Occipital lobe (tissue), 2 donors: ENCODE results near the gene CBFB. TPM values are rescaled to one million over a fixed set of nuclear protein-coding genes. Genes with fewer than 3 reads are reported as not detected.
A peak's percentile ranks its signal among the peaks of the same experiment; 100 is the strongest.

Source experiments
- DNase-seq: peaks from one replicate; lab custom pipeline; 2025; lab: John Stamatoyannopoulos, UW
- total RNA-seq: library from RNA; depleted of rRNA; stranded (reverse); fragments of >200 nt; gene quantifications from one replicate; pipeline ENCODE4 v1.2.3, GENCODE V29; 2014

Gene CBFB
- total RNA-seq, 1 donor from 2014 or later = 65.4 TPM

DNA sequence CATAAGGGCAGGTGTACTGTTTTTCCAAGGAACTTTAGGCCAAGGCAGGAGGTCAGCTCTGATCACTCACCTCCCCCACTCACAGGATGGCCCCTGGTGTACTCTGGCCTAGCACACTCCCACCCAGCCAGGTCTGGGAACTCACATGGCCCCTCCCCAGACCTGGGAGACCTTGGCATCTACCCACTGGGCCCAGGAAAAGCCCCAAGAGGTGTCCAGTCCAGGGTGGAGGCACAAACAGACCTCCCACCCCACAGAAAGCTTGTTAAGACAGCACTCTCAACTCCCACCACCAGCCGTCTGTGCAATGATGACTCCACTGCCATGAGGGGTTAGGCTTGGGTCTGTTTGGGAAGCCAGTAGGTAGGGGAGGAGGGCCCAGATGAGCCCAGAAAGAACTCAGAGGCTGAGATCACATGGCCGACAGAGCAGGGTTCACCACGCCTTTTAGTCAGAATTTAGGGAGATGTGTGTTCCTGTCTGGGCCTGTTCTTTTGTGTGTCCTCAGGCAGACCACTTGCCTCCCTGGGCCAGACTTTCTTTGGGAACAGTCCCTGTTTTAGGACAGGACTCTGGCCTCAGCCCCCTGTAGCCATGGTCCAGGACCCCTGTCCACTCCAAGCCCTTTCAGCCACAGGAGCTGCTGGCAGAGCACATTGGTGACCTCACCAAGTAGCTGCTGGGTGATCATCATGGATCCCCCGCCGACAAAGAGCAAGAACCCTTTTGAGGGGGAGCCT lies 12.1 kb upstream of the CBFB start:
- no peak for DNase-seq

DNA sequence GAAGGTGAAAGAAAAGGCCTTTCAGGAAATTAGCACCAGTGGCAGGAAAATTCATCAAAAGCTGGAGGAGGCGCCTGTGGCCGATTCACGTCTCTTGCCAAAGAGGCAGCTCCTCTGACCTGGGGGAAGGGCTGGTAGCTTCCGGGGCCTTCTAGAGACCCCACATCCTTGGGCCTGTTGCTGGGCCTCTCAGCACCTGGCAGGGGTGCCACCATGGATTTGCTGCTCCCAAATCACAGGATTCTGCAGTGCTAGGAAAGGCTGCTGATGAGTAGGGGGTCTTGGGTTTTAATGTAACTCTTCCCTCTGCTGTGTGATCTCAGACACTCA lies 11.6 kb upstream of the CBFB start:
- no peak for DNase-seq

DNA sequence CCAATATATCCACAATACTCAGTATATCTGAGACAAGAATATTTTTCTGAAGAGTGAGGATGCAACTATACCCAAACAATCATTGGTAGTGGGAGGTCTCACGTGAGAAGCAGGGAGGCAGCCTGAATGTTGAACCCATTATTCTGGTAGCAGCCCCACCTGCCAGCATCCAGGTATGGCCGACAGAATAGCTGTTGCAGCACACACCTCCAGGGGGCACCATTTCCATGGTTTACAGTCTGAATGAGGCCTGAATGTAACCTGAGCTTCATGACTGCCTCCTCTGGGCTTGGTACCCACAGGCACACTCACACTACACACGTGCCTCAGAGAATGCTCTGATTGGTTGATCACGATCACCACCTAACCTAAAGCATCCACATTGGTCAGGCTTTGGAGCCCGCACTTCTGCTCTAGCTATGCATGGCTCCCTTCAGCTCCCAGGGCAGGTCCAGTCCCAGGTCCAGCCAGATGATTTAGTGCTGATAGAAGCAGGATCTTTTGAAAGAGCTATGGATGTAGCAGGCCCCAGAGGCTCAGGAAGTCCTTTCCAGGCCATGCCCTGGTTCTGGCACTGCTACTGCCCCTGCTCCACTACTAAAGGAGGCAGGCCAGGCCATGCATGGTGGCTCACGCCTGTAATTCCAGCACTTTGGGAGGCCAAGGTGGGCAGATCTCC lies 11.0 kb upstream of the CBFB start:
- peak; percentile 25 for DNase-seq

DNA sequence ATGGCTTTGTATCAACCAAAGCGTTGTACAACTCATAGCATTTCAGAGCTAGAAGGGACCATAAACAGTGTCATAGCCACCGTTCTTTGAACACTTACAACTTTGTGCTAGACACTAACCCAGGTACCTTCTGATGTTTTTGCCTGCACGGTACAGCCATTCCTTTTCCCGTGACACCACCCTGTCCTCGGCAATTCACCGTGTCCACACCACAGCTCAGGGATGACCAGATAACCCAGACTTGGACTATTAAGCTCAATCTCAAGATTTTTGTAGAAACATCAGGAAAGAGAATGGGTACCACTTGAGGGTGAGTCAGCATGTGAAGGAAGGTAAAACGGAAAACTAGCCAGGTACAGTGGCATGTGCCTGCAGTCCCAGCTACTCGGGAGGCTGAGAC lies 9.8 kb upstream of the CBFB start:
- DNase-seq = no peak

DNA sequence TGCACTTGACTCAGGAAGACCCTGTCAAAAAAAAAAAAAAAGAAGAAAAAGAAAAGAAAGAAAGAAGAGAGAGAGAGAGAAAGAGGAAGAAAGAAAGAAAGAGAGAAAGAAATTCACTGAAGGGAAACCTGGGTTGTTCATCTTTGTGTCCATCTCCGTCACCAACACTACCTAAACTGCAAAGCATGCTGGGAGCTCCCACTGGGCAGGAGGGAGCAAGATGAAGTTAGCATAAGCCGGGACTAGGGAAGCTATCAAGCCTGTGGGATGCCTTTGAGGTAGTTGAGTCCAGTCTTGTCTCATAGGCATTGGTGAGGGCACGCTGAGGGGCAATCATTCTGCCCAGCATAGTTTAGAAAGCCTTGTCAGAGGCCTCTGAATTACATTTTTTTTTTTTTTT lies 7.6 kb upstream of the CBFB start:
- DNase-seq = no peak

DNA sequence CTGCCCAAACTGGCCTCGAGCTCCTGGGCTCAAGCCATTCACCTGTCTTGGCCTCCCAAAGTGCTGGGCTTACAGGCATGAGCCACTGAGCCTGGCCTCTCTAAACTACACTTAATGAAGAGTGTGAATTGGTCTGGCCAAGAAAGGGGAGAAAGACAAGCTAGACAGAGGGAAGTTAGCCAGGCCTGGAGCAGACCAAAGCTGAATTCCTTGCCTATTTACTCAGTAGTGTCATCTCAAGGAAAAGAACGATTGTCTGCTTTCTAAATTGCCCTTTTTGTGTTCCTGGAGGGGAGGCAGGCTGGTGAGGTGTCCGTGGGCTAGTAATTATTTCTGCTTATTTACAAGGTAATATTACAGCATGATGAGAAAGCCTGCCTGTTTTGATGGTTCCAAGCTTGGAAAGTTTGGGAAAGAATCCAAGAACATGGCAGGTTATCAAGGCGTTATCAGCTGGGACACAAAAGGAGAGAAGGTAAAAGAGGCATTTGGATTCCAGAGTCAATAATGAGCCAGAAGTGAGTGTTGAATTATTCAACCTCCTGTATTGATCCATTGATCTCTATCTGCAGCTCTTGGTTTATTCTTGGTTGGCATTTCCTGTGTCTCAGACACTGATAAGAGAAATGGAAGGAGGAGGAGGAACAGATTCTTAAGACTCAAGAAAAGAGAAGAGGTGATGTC lies 6.3 kb upstream of the CBFB start:
- no peak for DNase-seq

DNA sequence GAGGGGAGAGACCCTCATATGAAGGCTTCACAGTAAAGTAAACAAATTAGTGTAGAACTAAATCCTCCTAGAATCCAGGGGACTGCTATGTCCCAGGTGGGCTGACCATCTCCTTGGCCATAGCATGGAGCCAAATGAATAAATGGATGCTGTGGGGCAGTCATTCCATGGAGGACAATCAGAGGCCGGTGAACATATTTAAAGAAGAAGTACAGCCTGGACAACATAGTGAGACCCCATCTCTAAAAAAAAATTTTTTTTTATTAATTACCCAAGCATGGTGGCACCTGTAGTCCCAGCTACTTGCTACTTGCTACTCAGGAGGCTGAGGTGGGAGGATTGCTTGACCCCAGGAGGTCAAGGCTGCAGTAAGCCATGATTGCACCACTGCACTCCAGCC lies 5.3 kb upstream of the CBFB start:
- DNase-seq = no peak

DNA sequence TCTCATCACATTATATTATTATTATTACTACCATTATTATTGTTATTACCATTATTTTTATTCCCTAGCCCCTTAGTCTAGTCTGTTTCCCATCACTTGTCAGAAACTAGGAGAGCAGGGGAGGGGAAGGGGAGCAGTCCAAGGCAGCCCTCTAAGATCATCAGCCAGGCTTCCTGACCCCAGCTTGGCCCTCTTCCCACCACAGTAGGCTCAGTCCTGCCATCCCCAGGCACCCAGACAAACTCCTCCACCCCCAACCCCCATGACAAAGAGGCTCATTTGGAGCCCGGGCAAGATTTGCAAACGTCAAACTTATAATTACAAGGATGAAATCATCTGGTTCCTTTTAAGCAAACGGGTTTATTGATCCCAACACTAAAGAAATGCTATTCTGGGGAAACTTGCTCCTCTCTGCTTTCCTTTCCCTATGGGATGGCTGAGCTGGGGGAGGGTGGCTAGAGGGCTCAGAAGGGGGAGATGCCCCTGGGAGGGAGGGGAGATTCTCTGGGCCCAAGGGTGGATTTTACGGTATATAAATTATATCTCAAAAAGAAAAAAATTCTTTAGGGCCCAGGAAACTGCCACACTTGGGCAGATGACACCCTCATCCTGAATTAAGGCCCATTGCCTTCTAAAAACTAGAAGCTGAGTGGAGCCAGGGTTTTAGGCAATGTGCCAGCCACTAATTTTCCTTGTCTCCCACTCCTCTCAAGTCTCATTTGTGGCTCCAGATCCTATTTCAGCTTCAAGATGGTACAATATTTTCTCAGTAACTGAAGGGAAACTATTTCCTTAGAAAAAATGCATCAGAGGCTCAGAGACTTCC lies 4.4 kb upstream of the CBFB start:
- DNase-seq = no peak

DNA sequence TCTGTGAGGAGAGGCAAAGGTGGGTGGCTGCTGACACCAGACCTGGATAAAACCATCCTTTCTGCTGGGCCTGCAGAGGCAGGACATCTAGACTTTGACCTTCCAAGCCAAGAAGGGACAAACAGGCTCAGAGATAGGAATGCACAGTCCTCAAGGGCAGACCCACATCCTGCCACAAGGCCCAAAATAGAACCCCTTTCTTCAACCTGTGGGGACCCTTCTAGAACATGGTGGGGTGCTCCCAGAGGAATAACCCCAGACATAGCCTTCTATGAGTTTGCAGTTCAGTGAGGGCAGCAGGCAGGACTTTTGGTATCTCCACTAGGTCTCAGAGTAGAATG lies 3.8 kb upstream of the CBFB start:
- no peak for DNase-seq

DNA sequence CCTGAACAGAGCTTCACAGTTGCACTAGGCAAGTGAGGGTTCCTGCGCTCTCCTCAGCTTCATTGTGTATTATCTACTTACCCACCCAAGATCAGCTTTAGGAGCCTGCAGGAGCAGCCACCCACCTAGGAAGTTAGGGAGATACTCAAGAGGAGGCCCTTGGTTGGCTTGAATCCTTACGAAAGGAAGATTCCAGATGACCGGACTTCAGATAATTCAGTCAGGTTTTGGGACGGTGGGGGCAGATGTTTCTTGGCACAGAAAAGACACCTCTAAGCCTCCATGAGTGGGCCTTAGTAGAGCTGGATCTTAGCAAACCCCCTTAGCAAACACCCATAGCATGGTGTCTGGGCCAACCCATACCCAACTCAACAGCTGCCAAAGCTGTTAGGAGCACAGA lies 2.4 kb upstream of the CBFB start:
- no peak for DNase-seq

DNA sequence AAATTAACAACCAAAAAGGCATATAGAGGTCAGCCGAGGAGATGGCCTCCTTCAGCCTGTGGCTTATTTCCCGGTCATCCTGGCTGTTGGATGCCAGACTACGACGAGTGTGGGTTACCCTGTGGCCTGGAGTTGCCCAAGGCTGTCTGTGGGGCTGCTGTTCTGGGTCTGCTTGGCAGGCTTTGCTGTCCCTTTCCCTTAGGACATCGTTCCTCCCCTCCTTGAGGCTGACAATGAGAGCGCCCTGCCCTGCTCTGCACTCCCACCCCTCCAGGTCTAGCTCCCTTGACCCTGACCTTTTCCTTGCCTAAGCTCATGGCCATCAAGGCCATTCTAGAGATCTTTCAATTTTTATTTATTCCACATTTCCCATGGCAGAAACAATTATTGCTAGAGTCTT lies 1.9 kb upstream of the CBFB start:
- DNase-seq = no peak

DNA sequence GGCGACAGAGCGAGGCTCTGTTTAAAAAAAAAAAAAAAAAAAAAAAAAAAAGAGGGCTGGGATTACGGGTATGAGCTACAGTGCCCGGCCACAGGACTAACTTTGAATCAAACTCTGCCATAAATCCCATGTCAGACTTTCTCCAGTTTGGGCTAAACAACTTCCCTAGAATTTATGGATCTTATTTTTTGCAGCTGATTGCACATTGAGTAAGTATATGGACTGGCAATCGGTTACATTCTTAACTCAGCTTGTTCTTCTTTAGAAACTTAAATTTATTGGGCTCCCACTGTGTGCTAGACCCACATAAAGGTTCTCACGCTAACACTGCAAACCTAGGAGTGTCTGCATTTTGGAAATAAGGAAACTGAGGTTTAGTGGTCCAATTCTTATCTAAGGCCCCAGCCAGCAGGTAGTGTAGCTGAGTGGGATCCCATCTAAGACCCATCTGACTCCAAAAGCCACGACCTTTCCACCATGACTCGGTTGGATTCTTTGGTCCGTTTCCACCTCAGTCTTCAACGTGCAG lies 718 bp upstream of the CBFB start:
- no peak for DNase-seq

DNA sequence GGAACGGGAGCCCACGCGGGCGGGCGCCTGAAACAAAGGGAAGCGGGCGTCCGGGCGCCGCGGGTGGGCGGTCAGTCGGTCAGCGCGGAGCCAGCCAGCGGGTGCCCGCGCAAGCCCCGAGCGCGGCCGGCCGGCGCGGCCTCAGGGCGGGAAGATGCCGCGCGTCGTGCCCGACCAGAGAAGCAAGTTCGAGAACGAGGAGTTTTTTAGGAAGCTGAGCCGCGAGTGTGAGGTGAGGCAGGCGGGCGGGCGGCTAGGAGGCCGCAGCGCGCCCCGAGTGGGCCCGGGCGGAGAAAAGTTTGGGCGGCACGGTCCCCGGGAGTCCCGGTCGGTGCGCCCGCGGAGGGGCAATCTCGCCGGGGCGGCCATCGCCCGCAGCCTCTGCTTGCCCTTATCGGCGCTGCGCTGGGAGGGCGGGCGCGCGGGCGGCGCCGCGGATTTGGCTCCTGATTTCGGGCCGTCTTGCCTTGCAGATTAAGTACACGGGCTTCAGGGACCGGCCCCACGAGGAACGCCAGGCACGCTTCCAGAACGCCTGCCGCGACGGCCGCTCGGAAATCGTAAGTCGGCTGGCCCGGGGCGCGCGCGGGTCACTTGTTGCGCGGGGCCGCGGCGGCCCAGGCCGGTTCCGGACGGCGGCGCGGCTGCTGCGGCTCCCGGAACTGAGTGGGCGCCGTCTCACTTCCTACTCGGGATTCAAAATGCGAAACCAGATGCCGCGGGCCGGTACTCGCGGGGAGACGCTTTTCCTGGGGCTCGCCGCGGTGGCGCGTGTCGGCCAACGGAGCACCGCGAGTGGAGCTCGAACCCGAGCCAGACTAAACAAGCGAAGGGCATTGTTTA lies 526 bp downstream of the CBFB start:
- peak; percentile 22 for DNase-seq

DNA sequence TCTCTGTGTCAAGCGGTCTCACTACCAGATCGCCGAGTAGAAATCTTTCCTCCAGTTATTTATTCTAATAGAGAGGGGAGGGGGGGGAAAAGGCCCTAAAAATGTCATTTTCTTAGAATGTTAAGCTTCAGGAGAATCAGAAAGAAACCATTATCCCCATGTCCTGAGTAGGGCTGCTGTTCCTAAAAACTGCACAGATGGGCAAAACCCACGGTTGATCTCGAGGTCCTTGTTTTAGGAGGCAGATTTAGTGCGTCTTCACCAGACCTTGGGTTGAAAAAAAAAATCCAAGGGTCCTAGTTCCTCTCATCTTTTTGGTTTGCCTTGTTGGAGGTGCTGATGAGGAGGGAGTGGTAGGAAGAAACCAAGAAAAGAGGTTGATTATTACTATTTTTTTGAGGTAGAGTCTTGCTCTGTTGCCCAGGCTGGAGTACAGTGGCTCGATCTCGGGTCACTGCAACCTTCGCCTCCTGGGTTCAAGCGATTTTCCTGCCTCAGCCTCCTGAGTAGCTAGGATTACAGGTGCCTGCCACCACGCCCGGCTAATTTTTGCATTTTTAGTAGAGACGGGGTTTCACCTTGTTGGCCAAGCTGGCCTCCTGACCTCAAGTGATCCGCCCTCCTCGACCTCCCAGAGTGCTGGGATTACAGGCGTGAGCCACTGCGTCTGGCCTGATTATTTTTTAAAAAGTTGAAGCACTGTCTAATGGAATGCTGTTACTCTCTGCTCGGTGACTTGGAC lies 1.4 kb downstream of the CBFB start:
- no peak for DNase-seq

DNA sequence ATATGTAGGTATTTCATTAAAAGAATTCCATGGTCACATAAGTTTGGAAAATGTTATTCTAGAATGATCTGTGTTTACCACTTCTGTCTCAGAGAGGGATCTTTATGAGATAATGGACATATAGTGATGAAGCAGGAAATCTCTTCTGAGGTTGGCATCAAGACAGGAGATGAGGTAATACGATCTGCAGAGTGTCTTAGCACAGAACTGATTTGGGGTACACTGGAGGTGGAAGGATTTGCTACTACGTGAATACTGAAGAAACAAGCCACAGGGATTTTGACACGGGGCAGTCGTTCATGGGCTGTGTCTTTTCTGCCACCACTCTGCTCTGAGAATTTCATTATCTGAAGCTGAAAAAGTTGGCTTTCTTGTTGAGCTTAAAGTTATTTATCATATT lies 5.5 kb downstream of the CBFB start:
- no peak for DNase-seq

DNA sequence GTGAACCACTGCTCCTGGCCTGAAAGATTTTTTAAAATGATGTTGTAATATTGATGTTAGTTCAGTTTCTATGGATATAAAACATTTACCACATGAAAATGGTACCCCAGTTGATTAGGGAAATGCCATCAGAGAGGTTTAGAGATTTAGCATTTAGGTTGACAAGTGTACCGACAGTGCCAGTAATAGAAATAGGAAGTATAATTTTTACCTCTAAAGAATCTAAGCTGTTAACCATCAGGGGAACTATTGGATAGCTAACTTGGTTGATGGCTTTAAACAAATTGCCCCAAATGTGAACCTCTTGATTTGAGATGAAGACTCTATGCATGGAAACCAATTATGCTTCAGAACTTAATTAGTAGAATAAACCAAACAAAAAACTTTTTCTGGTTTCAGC lies 6.4 kb downstream of the CBFB start:
- no peak for DNase-seq

DNA sequence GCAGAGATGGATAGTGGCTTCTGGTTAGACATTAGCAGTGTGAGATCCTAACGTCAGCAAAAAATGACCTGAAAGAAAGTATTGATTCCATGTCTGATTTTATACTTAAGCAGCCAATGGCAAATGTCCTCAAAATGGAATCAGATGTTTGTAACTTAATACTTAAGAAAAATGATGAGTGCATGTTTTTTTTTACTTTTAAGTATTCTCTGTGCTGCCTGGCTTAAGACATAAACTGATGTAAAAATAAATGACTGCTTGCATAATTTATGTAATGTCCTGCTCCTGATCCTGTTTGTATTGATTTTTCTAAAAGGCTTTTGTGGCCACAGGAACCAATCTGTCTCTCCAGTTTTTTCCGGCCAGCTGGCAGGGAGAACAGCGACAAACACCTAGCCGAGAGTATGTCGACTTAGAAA lies 7.4 kb downstream of the CBFB start:
- no peak for DNase-seq

DNA sequence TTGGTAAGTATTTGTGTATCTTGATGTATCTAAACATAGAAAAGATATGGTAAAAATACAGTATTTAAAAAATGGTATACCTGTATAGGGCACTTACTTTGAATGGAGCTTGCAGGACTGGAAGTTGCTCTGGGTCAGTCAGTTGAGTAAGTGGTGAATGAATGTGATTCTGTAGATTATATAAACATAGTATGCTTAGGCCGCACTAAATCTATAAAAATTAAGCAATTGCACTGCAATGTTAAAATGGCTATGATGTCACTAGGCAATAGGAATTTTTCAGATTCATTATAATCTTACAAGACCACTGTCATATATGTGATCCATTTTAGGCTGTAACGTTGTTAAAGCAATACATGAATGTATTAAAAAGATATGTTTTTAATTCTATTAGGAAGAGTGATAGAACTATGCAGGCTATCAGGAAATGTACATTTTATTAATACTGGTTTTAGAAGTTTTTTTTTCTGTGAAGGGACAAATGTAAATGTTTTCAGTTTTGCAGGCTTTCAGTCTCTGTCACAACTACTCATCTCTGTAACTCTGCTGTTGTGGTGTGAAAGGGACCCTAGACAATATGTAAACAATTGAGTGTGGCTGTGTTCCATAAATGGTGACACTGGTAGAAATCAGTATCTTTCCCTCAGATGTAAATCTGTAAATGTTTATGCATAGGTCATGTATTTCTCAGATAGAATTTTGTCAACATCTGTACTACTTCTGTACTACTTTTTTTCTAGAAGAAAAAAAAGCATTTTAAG lies 10.5 kb downstream of the CBFB start:
- DNase-seq = no peak

DNA sequence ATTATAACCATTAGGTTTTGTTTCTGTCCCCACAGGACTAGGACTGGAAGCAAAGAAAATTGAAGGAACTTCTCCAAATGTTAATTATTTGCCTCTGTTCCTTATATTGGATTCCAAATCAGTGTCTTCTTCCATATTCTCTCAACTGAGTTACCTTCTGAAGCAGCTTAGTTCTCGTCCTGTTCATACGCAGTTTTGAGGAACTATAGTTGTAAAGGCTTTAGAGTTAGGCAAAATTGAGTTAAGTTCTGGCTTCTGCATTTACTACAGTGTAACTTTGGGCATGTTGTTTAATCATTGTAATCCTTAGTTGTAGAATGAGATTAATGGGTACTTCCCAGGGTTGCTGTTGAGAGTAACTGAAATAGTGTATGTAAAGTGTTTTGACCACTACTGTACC lies 11.2 kb downstream of the CBFB start:
- DNase-seq = no peak

DNA sequence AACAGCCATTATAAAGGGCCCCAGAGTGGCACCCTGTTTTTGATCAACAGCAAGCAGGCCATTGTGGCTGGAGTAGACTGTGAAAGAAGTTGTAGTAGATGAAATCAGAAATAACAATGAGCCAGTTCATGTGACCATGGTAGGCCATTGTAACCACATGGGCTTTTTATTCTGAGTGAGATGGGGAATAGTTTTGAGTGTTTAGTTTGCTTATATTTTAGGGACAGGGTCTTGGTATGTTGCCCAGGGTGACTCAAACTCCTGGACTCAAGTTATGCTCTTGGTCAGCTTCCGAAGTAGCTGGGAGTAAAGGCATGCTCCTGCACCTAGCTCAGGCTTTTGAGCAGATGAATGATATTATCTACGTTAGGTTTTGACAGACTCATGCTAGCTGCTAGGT lies 12.0 kb downstream of the CBFB start:
- no peak for DNase-seq
